HK-2 (cell line): ENCODE results near the gene SAMD4A.
A peak's percentile ranks its signal among the peaks of the same experiment; 100 is the strongest.

Experiments
- DNase-seq: peaks from one replicate; pipeline ENCODE4 v3.0.0-alpha.2; 2018; ENCODE audit not compliant: unreplicated experiment

SAMD4A gene

GRCh38 chr14:54685286-54685845 lies 118.4 kb downstream of the SAMD4A start:
- DNase-seq: no peak

GRCh38 chr14:54686219-54686870 lies 119.4 kb downstream of the SAMD4A start:
- DNase-seq: no peak

- no peak for DNase-seq
Measured at GRCh38 chr14:54686871-54687749, 120.2 kb downstream of the SAMD4A start.

GRCh38 chr14:54687750-54688119 lies 120.8 kb downstream of the SAMD4A start:
- no peak for DNase-seq

GRCh38 chr14:54688229-54688628 lies 121.3 kb downstream of the SAMD4A start:
- DNase-seq: no peak

- no peak for DNase-seq
Measured at GRCh38 chr14:54689928-54690327, 123.0 kb downstream of the SAMD4A start.

GRCh38 chr14:54690887-54691286 lies 124.0 kb downstream of the SAMD4A start:
- DNase-seq: no peak

- DNase-seq: peak; percentile 54
Measured at GRCh38 chr14:54691525-54692283, 124.8 kb downstream of the SAMD4A start.

- no peak for DNase-seq
Measured at GRCh38 chr14:54692284-54692772, 125.4 kb downstream of the SAMD4A start.

- no peak for DNase-seq
Measured at GRCh38 chr14:54693761-54694160, 126.8 kb downstream of the SAMD4A start.

GRCh38 chr14:54695196-54695595 lies 128.3 kb downstream of the SAMD4A start:
- DNase-seq: no peak

- no peak for DNase-seq
Measured at GRCh38 chr14:54697001-54697400, 130.1 kb downstream of the SAMD4A start.

GRCh38 chr14:54697803-54698202 lies 130.9 kb downstream of the SAMD4A start:
- DNase-seq: no peak

- DNase-seq: no peak
Measured at GRCh38 chr14:54698501-54698900, 131.6 kb downstream of the SAMD4A start.

- peak; percentile 33 for DNase-seq
Measured at GRCh38 chr14:54698966-54699530, 132.1 kb downstream of the SAMD4A start.

- no peak for DNase-seq
Measured at GRCh38 chr14:54699735-54700134, 132.8 kb downstream of the SAMD4A start.

GRCh38 chr14:54700717-54701116 lies 133.8 kb downstream of the SAMD4A start:
- no peak for DNase-seq

GRCh38 chr14:54702014-54702491 lies 135.1 kb downstream of the SAMD4A start:
- DNase-seq: no peak

GRCh38 chr14:54702492-54702891 lies 135.6 kb downstream of the SAMD4A start:
- no peak for DNase-seq

- DNase-seq: no peak
Measured at GRCh38 chr14:54703082-54703481, 136.2 kb downstream of the SAMD4A start.

- DNase-seq: no peak
Measured at GRCh38 chr14:54703724-54704123, 136.8 kb downstream of the SAMD4A start.
